CD4-positive, CD25-positive, alpha-beta regulatory T cell (primary cell): ENCODE measurements around the gene CRTC1. TPM values are rescaled to one million over a fixed set of nuclear protein-coding genes. Genes with fewer than 3 reads are reported as not detected.

Experiments
- ATAC-seq, 2 donors: fragments of 150-1000 bp; cut with Tn5 transposase; one replicate each; pipeline ENCODE4 v1.10.0; 2021; ENCODE audit warnings: low read depth in 2 of 2, moderate number of reproducible peaks in 2 of 2, moderate library complexity in 1 of 2
- DNase-seq, 3 donors: peaks; one replicate each; pipeline versions ENCODE4 v3.0.0 to v3.0.0-alpha.2; 2012 to 2022; ENCODE audit warnings: mixed read lengths in 1 of 3
- H3K27ac ChIP-seq: one replicate; pipeline ENCODE4 v1.7.0; 2013; ENCODE audit warnings: mild to moderate bottlenecking, low read length; ENCODE audit not compliant: insufficient read depth, poor library complexity, severe bottlenecking
- H3K27me3 ChIP-seq: one replicate; pipeline ENCODE4 v1.7.0; 2013; ENCODE audit warnings: low read length; ENCODE audit not compliant: control insufficient read depth, insufficient read depth
- H3K36me3 ChIP-seq: one replicate; pipeline ENCODE4 v1.7.0; 2013; ENCODE audit warnings: mild to moderate bottlenecking, low read length, moderate library complexity; ENCODE audit not compliant: control insufficient read depth, insufficient read depth
- H3K4me1 ChIP-seq: 2 replicates; pipeline ENCODE4 v1.7.0; 2013; ENCODE audit warnings: mild to moderate bottlenecking, low read length; ENCODE audit not compliant: insufficient read depth, control insufficient read depth, poor library complexity, severe bottlenecking
- H3K4me3 ChIP-seq: one replicate; pipeline ENCODE4 v1.7.0; 2013; ENCODE audit warnings: low read depth, mild to moderate bottlenecking, low read length, moderate library complexity
- H3K9me3 ChIP-seq, 2 experiments: 1 replicate in 1 of 2; 2 replicates in 1 of 2; pipeline ENCODE4 v1.7.0; 2013; ENCODE audit warnings: low read length in 2 of 2, mild to moderate bottlenecking in 1 of 2, moderate library complexity in 1 of 2; ENCODE audit not compliant: control insufficient read depth in 2 of 2
- H3K27ac Mint-ChIP-seq, 3 donors: one replicate each; pipeline ENCODE4 v1.8.0; 2020 to 2022; ENCODE audit warnings: mild to moderate bottlenecking in 3 of 3, mixed read lengths in 3 of 3, moderate library complexity in 2 of 3
- H3K27me3 Mint-ChIP-seq: one replicate; pipeline ENCODE4 v1.8.0; 2022; ENCODE audit warnings: mild to moderate bottlenecking, mixed read lengths
- H3K36me3 Mint-ChIP-seq: one replicate; pipeline ENCODE4 v1.8.0; 2020; ENCODE audit warnings: mixed read lengths
- H3K4me1 Mint-ChIP-seq, 4 donors: one replicate each; pipeline ENCODE4 v1.8.0; 2020 to 2022; ENCODE audit warnings: mixed read lengths in 4 of 4, mild to moderate bottlenecking in 1 of 4
- H3K4me3 Mint-ChIP-seq, 4 donors: one replicate each; pipeline ENCODE4 v1.8.0; 2020 to 2022; ENCODE audit warnings: mild to moderate bottlenecking in 4 of 4, mixed read lengths in 4 of 4, moderate library complexity in 3 of 4
- H3K9me3 Mint-ChIP-seq, 7 donors: one replicate each; pipeline ENCODE4 v1.8.0; 2020 to 2022; ENCODE audit warnings: mixed read lengths in 7 of 7, mild to moderate bottlenecking in 3 of 7, moderate library complexity in 2 of 7
- polyA plus RNA-seq, 4 donors: library from polyadenylated mRNA; unstranded; fragments of 300-500 nt; fragmentation: Illumina TruSeq; gene quantifications; one replicate each; pipeline ENCODE4 v1.2.3, GENCODE V29; 2021
- total RNA-seq: library from RNA; stranded (reverse); gene quantifications from one replicate; pipeline ENCODE4 v1.2.3, GENCODE V29; 2022

CRTC1 gene
- total and polyA plus RNA-seq, 5 donors from 2014 or later: 0.47 to 20.2 (median 1.1) TPM

DNA sequence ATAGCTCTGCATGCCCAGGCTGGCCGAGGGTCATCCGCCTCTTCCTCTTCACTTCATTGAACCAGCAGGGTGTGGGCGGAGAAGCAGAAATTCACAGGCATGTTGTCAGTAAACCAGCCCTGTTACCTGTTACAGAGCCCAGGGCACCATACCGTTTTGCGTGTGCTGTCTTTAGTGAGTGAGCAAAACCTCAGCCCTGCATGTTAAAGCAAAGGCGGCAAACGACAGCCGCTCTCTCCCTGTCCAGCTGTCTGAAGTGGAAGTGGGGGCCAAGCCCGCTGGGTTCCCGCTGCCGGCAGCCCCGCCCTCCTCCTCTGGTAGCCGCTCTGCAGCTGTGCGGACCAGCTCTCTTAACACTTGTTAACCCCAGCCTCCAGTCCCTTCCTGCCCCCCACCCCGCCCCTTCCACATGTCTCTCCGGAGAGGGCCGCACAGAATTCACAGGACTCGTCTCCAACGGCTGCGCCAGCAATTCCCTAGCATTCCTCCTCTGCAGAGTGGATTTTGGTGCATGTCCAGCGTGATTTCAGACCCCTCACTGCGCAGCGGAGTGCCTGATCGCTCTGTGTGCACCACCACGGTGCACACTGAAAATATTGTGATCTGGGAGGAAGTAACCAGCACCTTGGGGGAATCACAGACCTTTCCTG, 34.0 kb upstream of the CRTC1 start:
- no peak overlapping the region for H3K4me3 Mint-ChIP-seq
- no peaks in the 10 kb centered on the region for H3K9me3 Mint-ChIP-seq
- peak overlapping the region in 1 of 3 donors; percentile 5 for H3K27ac Mint-ChIP-seq
- Histone ChIP-seq H3K27me3 (no peaks in the 10 kb centered on the region), H3K4me1 (no peaks in the 10 kb centered on the region), H3K4me3 (no peak overlapping the region), H3K27ac (no peak overlapping the region), H3K9me3 (no peaks in the 10 kb centered on the region), H3K36me3 (no peaks in the 10 kb centered on the region)
- H3K4me1 Mint-ChIP-seq: peaks cover 0 to 23% (median 7%) of the 10 kb centered on the region in 4 donors
- no peak for DNase-seq
- no peak for ATAC-seq
- H3K27me3 Mint-ChIP-seq: no peaks in the 10 kb centered on the region
- H3K36me3 Mint-ChIP-seq: peaks cover 11% of the 10 kb centered on the region

DNA sequence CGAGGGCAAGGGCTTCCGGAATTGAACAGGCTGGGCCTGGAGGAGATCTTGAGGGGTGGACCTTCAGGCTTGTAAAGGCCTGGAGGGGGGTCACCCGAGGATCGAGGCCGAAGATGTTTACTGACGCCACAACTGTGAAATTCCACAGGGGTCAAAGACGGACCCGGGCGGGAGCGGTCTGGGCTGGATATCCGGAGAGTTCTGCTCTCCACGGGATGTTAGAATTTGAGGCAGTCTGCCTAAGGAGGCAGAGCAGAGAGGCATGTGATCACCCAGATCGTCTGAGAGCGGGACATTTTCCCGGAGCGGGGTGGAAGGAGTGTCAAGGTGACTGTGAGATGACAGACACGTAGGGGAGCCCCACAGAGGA, 33.5 kb upstream of the CRTC1 start:
- peaks cover 11% of the 10 kb centered on the region for H3K36me3 Mint-ChIP-seq
- H3K4me1 Mint-ChIP-seq: peaks cover 0 to 23% (median 7%) of the 10 kb centered on the region in 4 donors
- H3K4me3 Mint-ChIP-seq: no peak overlapping the region
- no peak overlapping the region for H3K27ac Mint-ChIP-seq
- no peak overlapping the region for H3K4me3 ChIP-seq
- no peaks in the 10 kb centered on the region for H3K9me3 Mint-ChIP-seq
- no peaks in the 10 kb centered on the region for H3K36me3 ChIP-seq
- H3K9me3 ChIP-seq: no peaks in the 10 kb centered on the region
- H3K27me3 ChIP-seq: no peaks in the 10 kb centered on the region
- DNase-seq (no peak), ATAC-seq (no peak)
- H3K27ac ChIP-seq: no peak overlapping the region
- H3K27me3 Mint-ChIP-seq: no peaks in the 10 kb centered on the region
- no peaks in the 10 kb centered on the region for H3K4me1 ChIP-seq

DNA sequence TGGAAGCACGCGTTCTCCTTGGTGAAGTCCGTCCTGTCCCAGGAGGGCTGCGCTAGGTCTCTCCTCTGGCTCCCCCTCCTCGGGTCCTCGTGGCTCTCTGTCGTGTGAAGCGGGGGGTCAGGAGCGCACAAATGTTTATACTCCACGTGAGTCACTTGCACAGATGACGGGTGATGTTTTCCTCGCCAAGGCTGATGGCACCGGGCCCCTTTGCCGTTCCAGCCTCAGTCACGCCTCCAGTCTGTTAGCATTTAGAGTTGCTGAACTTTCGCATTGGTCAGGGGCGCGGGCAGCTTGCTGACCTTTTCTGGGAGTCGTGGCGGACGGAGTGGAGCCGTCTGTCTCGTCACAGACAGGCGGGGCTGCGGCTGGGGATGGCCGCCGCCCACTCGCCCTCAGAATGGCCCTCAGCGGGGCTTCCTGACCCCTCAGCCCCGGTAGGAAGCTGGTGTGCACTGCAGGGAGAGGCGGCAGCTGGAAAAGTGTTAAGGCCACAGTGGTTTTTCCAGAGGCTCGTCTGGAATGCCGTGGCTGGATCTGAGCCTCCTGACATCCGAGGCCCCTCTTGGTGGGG, 32.9 kb upstream of the CRTC1 start:
- H3K27ac Mint-ChIP-seq: no peak overlapping the region
- H3K27ac ChIP-seq: no peak overlapping the region
- H3K36me3 ChIP-seq: no peaks in the 10 kb centered on the region
- no peaks in the 10 kb centered on the region for H3K27me3 Mint-ChIP-seq
- DNase-seq: no peak
- H3K4me1 Mint-ChIP-seq: peaks cover 0 to 23% (median 7%) of the 10 kb centered on the region in 4 donors
- H3K4me3 ChIP-seq: no peak overlapping the region
- peaks cover 11% of the 10 kb centered on the region for H3K36me3 Mint-ChIP-seq
- H3K27me3 ChIP-seq: no peaks in the 10 kb centered on the region
- no peaks in the 10 kb centered on the region for H3K4me1 ChIP-seq
- no peaks in the 10 kb centered on the region for H3K9me3 ChIP-seq
- peak overlapping the region in 1 of 4 donors; percentile 74 for H3K4me3 Mint-ChIP-seq
- no peaks in the 10 kb centered on the region for H3K9me3 Mint-ChIP-seq
- no peak for ATAC-seq

DNA sequence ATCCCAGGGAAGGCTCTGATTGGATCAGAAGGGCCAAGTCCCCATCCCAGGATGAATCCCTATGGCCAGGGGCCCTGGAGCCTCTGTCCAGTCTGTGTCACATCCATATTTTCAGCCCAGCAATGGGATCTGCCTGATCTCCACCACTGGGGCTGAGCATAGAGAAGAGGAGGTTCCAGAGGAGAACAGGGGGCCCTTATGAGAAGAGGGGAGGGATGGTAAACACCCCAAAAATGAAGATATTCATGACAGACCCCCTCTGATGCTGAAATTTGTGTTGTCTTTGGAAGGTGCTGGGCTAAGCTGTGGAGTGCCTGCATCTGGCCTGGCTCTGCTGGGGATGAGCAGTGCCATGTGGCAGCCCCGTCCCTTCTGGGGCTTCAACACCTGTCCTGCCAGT, 32.2 kb upstream of the CRTC1 start:
- no peak for ATAC-seq
- Mint-ChIP-seq H3K9me3 (no peaks in the 10 kb centered on the region), H3K27ac (no peak overlapping the region), H3K4me1 (peaks cover 0 to 25% (median 7%) of the 10 kb centered on the region in 4 donors), H3K36me3 (peaks cover 11% of the 10 kb centered on the region), H3K27me3 (no peaks in the 10 kb centered on the region), H3K4me3 (no peak overlapping the region)
- Histone ChIP-seq H3K36me3 (no peaks in the 10 kb centered on the region), H3K27me3 (no peaks in the 10 kb centered on the region), H3K9me3 (no peaks in the 10 kb centered on the region), H3K4me3 (no peak overlapping the region), H3K27ac (no peak overlapping the region), H3K4me1 (no peaks in the 10 kb centered on the region)
- no peak for DNase-seq

DNA sequence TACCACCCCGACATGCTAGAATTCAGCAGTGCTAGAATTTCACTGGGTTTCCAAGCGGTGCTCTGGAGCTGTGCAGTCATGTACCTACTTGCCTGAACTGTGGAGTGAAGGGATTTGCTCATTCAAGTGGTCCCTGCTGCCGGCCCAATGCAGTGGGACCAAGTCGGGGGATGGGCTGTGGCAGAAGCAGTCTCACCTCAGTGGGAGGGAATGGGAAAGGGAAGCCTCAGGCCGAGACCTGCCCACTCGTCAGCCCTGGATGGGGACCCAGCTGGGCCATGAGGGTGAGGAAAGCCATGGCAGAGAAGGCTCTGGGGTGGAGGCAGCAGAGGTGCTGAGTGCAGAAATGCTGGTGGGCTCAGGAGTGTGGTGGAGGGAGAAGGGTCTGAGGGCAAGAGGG, 31.7 kb upstream of the CRTC1 start:
- DNase-seq (no peak), ATAC-seq (no peak)
- Histone ChIP-seq H3K9me3 (no peaks in the 10 kb centered on the region), H3K36me3 (no peaks in the 10 kb centered on the region), H3K4me3 (no peak overlapping the region), H3K27ac (no peak overlapping the region), H3K27me3 (no peaks in the 10 kb centered on the region), H3K4me1 (no peaks in the 10 kb centered on the region)
- H3K36me3 Mint-ChIP-seq: peaks cover 12% of the 10 kb centered on the region
- no peaks in the 10 kb centered on the region for H3K9me3 Mint-ChIP-seq
- peaks cover 0 to 22% (median 7%) of the 10 kb centered on the region in 4 donors for H3K4me1 Mint-ChIP-seq
- no peaks in the 10 kb centered on the region for H3K27me3 Mint-ChIP-seq
- peak overlapping the region in 1 of 3 donors; percentile 60 for H3K27ac Mint-ChIP-seq
- no peak overlapping the region for H3K4me3 Mint-ChIP-seq

DNA sequence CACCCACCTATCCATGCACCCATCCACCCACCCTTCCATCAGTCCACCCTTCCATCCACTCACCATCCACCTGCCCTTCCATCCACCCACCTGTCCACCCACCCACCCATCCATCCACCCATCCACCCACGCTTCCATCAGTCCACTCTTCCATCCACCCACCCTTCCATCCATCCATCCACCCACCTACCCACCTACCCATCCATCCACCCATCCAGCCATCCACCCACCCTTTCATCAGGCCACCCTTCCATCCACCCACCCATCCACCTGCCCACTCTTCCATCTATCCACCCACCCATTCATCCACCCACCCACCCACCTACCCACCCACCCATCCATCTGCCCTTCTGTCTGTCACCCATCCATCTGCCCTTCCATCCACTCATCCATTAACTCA, 29.6 kb upstream of the CRTC1 start:
- Histone ChIP-seq H3K4me3 (no peak overlapping the region), H3K27ac (no peak overlapping the region), H3K9me3 (no peaks in the 10 kb centered on the region), H3K27me3 (no peaks in the 10 kb centered on the region), H3K4me1 (no peaks in the 10 kb centered on the region), H3K36me3 (no peaks in the 10 kb centered on the region)
- H3K9me3 Mint-ChIP-seq: no peaks in the 10 kb centered on the region
- no peak for DNase-seq
- peaks cover 0 to 28% (median 10%) of the 10 kb centered on the region in 4 donors for H3K4me1 Mint-ChIP-seq
- H3K36me3 Mint-ChIP-seq: peaks cover 11% of the 10 kb centered on the region
- ATAC-seq: no peak
- H3K27ac Mint-ChIP-seq: no peak overlapping the region
- no peaks in the 10 kb centered on the region for H3K27me3 Mint-ChIP-seq
- H3K4me3 Mint-ChIP-seq: no peak overlapping the region

DNA sequence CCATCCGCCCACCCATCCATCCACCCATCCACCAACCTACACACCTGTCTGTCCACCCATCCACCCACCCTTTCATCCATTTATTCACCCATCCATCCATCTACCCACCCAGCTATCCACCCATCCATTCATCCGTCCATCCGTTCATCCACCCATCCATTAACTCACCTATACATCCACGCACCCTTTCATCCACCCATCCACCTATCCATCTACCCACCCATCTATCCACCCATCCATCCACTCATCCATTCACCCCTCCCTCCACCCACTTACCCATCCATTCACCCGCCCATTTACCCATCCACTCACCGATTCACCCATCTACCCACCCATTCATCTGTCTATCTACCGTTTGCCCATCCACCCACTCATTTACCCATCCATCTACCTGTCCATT, 29.0 kb upstream of the CRTC1 start:
- peaks cover 0 to 25% (median 12%) of the 10 kb centered on the region in 4 donors for H3K4me1 Mint-ChIP-seq
- H3K27ac Mint-ChIP-seq: no peak overlapping the region
- no peaks in the 10 kb centered on the region for H3K27me3 Mint-ChIP-seq
- H3K4me1 ChIP-seq: no peaks in the 10 kb centered on the region
- ATAC-seq: no peak
- peaks cover 11% of the 10 kb centered on the region for H3K36me3 Mint-ChIP-seq
- no peak overlapping the region for H3K4me3 ChIP-seq
- no peak overlapping the region for H3K4me3 Mint-ChIP-seq
- DNase-seq: no peak
- H3K36me3 ChIP-seq: no peaks in the 10 kb centered on the region
- H3K27ac ChIP-seq: no peak overlapping the region
- no peaks in the 10 kb centered on the region for H3K27me3 ChIP-seq
- no peaks in the 10 kb centered on the region for H3K9me3 Mint-ChIP-seq
- H3K9me3 ChIP-seq: no peaks in the 10 kb centered on the region
